ENCODE data around the gene PMCH.

Gene PMCH

GRCh38 chr12:102215992-102216691 lies 18.5 kb upstream of the PMCH start:
- Histone ChIP-seq H3K79me2 (ENCODE audit: low read length) (no peaks in the 10 kb centered on the region), H2AFZ (ENCODE audit: low read length) (no peak overlapping the region), H4K20me1 (ENCODE audit: insufficient read depth, low read length) (no peaks in the 10 kb centered on the region), H3K36me3 (replicated peaks; ENCODE audit: insufficient read depth, low read length) (no peaks in the 10 kb centered on the region), H3K4me2 (ENCODE audit: low read depth, low read length) (no peak overlapping the region), H3K27ac (ENCODE audit: low read length) (no peak overlapping the region), H3F3A (ENCODE audit: insufficient read depth, low read length) (no peaks in the 10 kb centered on the region), H3K9ac (ENCODE audit: low read length) (no peak overlapping the region), H3K9me2 (replicated peaks; ENCODE audit: insufficient read depth, low read length) (no peaks in the 10 kb centered on the region), H3K27me3 (replicated peaks; ENCODE audit: insufficient read depth, low read length) (no peaks in the 10 kb centered on the region), H3K4me1 (ENCODE audit: low read length) (no peaks in the 10 kb centered on the region), H3K9me3 (replicated peaks; ENCODE audit: insufficient read depth, low read length) (no peaks in the 10 kb centered on the region), H3K4me3 (ENCODE audit: low read length) (no peak overlapping the region)
- no peak for DNase-seq
- TF ChIP-seq EZH2 (optimal IDR thresholded peaks at IDR 0.05; ENCODE audit: low read depth, low read length) = no peak
- no peak for TF ChIP-seq CTCF (IDR thresholded peaks at IDR 0.05; ENCODE audit: low read length)
- no peak for TF ChIP-seq EZH2phosphoT487 (IDR thresholded peaks at IDR 0.05; ENCODE audit: low read length)

- H3K9me2 ChIP-seq (replicated peaks; ENCODE audit: insufficient read depth, low read length) = no peaks in the 10 kb centered on the region
- TF ChIP-seq EZH2phosphoT487 (IDR thresholded peaks at IDR 0.05; ENCODE audit: low read length) (no peak), EZH2 (optimal IDR thresholded peaks at IDR 0.05; ENCODE audit: low read depth, low read length) (no peak), CTCF (IDR thresholded peaks at IDR 0.05; ENCODE audit: low read length) (no peak)
- H3K27ac ChIP-seq (ENCODE audit: low read length) = no peak overlapping the region
- no peaks in the 10 kb centered on the region for H3K27me3 ChIP-seq (replicated peaks; ENCODE audit: insufficient read depth, low read length)
- no peak overlapping the region for H2AFZ ChIP-seq (ENCODE audit: low read length)
- no peaks in the 10 kb centered on the region for H4K20me1 ChIP-seq (ENCODE audit: insufficient read depth, low read length)
- no peak overlapping the region for H3K4me3 ChIP-seq (ENCODE audit: low read length)
- H3K36me3 ChIP-seq (replicated peaks; ENCODE audit: insufficient read depth, low read length) = no peaks in the 10 kb centered on the region
- no peaks in the 10 kb centered on the region for H3F3A ChIP-seq (ENCODE audit: insufficient read depth, low read length)
- no peak overlapping the region for H3K4me2 ChIP-seq (ENCODE audit: low read depth, low read length)
- no peaks in the 10 kb centered on the region for H3K9me3 ChIP-seq (replicated peaks; ENCODE audit: insufficient read depth, low read length)
- H3K4me1 ChIP-seq (ENCODE audit: low read length) = no peaks in the 10 kb centered on the region
- no peak overlapping the region for H3K9ac ChIP-seq (ENCODE audit: low read length)
- no peak for DNase-seq
- no peaks in the 10 kb centered on the region for H3K79me2 ChIP-seq (ENCODE audit: low read length)
Observed at GRCh38 chr12:102204025-102204424, 6.4 kb upstream of the PMCH start.

GRCh38 chr12:102202556-102202955 lies 4.9 kb upstream of the PMCH start:
- Histone ChIP-seq H3K27me3 (replicated peaks; ENCODE audit: insufficient read depth, low read length) (no peaks in the 10 kb centered on the region), H3K9me2 (replicated peaks; ENCODE audit: insufficient read depth, low read length) (no peaks in the 10 kb centered on the region), H3K4me1 (ENCODE audit: low read length) (no peaks in the 10 kb centered on the region), H4K20me1 (ENCODE audit: insufficient read depth, low read length) (no peaks in the 10 kb centered on the region), H3K36me3 (replicated peaks; ENCODE audit: insufficient read depth, low read length) (no peaks in the 10 kb centered on the region), H3K79me2 (ENCODE audit: low read length) (no peaks in the 10 kb centered on the region), H3F3A (ENCODE audit: insufficient read depth, low read length) (no peaks in the 10 kb centered on the region), H3K9ac (ENCODE audit: low read length) (no peak overlapping the region), H2AFZ (ENCODE audit: low read length) (no peak overlapping the region), H3K9me3 (replicated peaks; ENCODE audit: insufficient read depth, low read length) (no peaks in the 10 kb centered on the region), H3K4me3 (ENCODE audit: low read length) (no peak overlapping the region), H3K27ac (ENCODE audit: low read length) (no peak overlapping the region), H3K4me2 (ENCODE audit: low read depth, low read length) (no peak overlapping the region)
- no peak for DNase-seq
- TF ChIP-seq EZH2 (optimal IDR thresholded peaks at IDR 0.05; ENCODE audit: low read depth, low read length) (no peak), CTCF (IDR thresholded peaks at IDR 0.05; ENCODE audit: low read length) (no peak), EZH2phosphoT487 (IDR thresholded peaks at IDR 0.05; ENCODE audit: low read length) (no peak)

Data from MM.1S (cell line).